H9 (cell line): ENCODE data around the gene SNX32. TPM values are rescaled to one million over a fixed set of nuclear protein-coding genes. Genes with fewer than 3 reads are reported as not detected.
A peak's percentile ranks its signal among the peaks of the same experiment; 100 is the strongest.

Experiments
- DNase-seq: peaks from one replicate; pipeline ENCODE4 v3.0.0-alpha.2; 2017
- H2AFZ ChIP-seq: one replicate; pipeline ENCODE4 v1.6.1; 2013; ENCODE audit warnings: mild to moderate bottlenecking, low read length, control low read depth, moderate library complexity
- H2AK5ac ChIP-seq: 2 replicates; pipeline ENCODE4 v1.6.1; 2013; ENCODE audit warnings: low read length, control low read depth, mixed read lengths; ENCODE audit not compliant: insufficient read length
- H2BK120ac ChIP-seq: one replicate; pipeline ENCODE4 v1.6.1; 2013; ENCODE audit warnings: low read depth, mild to moderate bottlenecking, low read length, control low read depth, inconsistent platforms; ENCODE audit not compliant: poor library complexity, severe bottlenecking
- H2BK12ac ChIP-seq: 2 replicates; pipeline ENCODE4 v1.6.1; 2013; ENCODE audit warnings: low read length, control low read depth, mixed read lengths, low read depth; ENCODE audit not compliant: insufficient read length
- H2BK15ac ChIP-seq: 2 replicates; pipeline ENCODE4 v1.6.1; 2013; ENCODE audit warnings: low read depth, low read length, control low read depth
- H2BK20ac ChIP-seq: one replicate; pipeline ENCODE4 v1.6.1; 2013; ENCODE audit warnings: low read depth, mild to moderate bottlenecking, low read length, control low read depth, inconsistent platforms; ENCODE audit not compliant: poor library complexity, severe bottlenecking
- H2BK5ac ChIP-seq: 2 replicates; pipeline ENCODE4 v1.6.1; 2013; ENCODE audit warnings: low read length, control low read depth, mixed read lengths; ENCODE audit not compliant: insufficient read length
- H3K14ac ChIP-seq: 2 replicates; pipeline ENCODE4 v1.6.1; 2013; ENCODE audit warnings: low read length, control low read depth; ENCODE audit not compliant: insufficient read depth
- H3K18ac ChIP-seq: 2 replicates; pipeline ENCODE4 v1.6.1; 2013; ENCODE audit warnings: low read depth, mild to moderate bottlenecking, mixed read lengths, low read length, control low read depth; ENCODE audit not compliant: insufficient read length
- H3K23ac ChIP-seq: 2 replicates; pipeline ENCODE4 v1.6.1; 2013; ENCODE audit warnings: low read length, control low read depth, mixed read lengths, low read depth; ENCODE audit not compliant: insufficient read length
- H3K23me2 ChIP-seq: 2 replicates; pipeline ENCODE4 v1.6.1; 2013; ENCODE audit warnings: low read depth, mild to moderate bottlenecking, mixed read lengths, low read length, control low read depth; ENCODE audit not compliant: insufficient read length, poor library complexity, severe bottlenecking
- H3K27ac ChIP-seq: 2 replicates; pipeline ENCODE4 v1.5.1; 2013; ENCODE audit warnings: low read length, control low read depth, mixed read lengths, low read depth; ENCODE audit not compliant: insufficient read length
- H3K27me3 ChIP-seq: 2 replicates; pipeline ENCODE4 v1.6.1; 2013; ENCODE audit warnings: low read length, control low read depth, inconsistent platforms; ENCODE audit not compliant: insufficient read depth
- H3K4ac ChIP-seq: 2 replicates; pipeline ENCODE4 v1.6.1; 2013; ENCODE audit warnings: low read depth, mild to moderate bottlenecking, control low read depth, inconsistent platforms, low read length, moderate library complexity
- H3K4me1 ChIP-seq: 2 replicates; pipeline ENCODE4 v1.6.1; 2013; ENCODE audit warnings: low read length, control low read depth, inconsistent platforms; ENCODE audit not compliant: insufficient read depth
- H3K4me2 ChIP-seq: 2 replicates; pipeline ENCODE4 v1.6.1; 2013; ENCODE audit warnings: low read length, control low read depth, mixed read lengths; ENCODE audit not compliant: insufficient read length, insufficient read depth
- H3K56ac ChIP-seq: 2 replicates; pipeline ENCODE4 v1.6.1; 2013; ENCODE audit warnings: low read depth, mild to moderate bottlenecking, mixed read lengths, low read length, control low read depth; ENCODE audit not compliant: insufficient read length
- H3K79me1 ChIP-seq: 2 replicates; pipeline ENCODE4 v1.6.1; 2013; ENCODE audit warnings: low read depth, mild to moderate bottlenecking, moderate library complexity, low read length, control low read depth, inconsistent platforms; ENCODE audit not compliant: insufficient read depth, poor library complexity, severe bottlenecking
- H3K79me2 ChIP-seq: 2 replicates; pipeline ENCODE4 v1.6.1; 2013; ENCODE audit warnings: low read length, control low read depth, inconsistent platforms; ENCODE audit not compliant: insufficient read depth
- H3K9ac ChIP-seq: 2 replicates; pipeline ENCODE4 v1.6.1; 2013; ENCODE audit warnings: low read length, control low read depth, mixed read lengths; ENCODE audit not compliant: insufficient read length; ENCODE audit errors: extremely low read depth
- H3K9me3 ChIP-seq: one replicate; pipeline ENCODE4 v1.6.1; 2013; ENCODE audit warnings: low read depth, low read length, inconsistent platforms; ENCODE audit not compliant: control insufficient read depth
- H3T11ph ChIP-seq: one replicate; pipeline ENCODE4 v1.6.1; 2013; ENCODE audit warnings: mild to moderate bottlenecking, low read length, control low read depth, inconsistent platforms
- H4K20me1 ChIP-seq: one replicate; pipeline ENCODE4 v1.6.1; 2013; ENCODE audit not compliant: control insufficient read depth, insufficient read length, insufficient read depth
- H4K5ac ChIP-seq: 2 replicates; pipeline ENCODE4 v1.6.1; 2013; ENCODE audit warnings: low read depth, mild to moderate bottlenecking, mixed read lengths, low read length, control low read depth; ENCODE audit not compliant: insufficient read length
- H4K8ac ChIP-seq: replicated peaks from 2 replicates; pipeline ENCODE4 v1.6.1; 2013; ENCODE audit warnings: low read length, control low read depth, mixed read lengths, low read depth; ENCODE audit not compliant: insufficient read length
- H4K91ac ChIP-seq: 2 replicates; pipeline ENCODE4 v1.6.1; 2013; ENCODE audit warnings: low read depth, mild to moderate bottlenecking, moderate library complexity, mixed read lengths, low read length, control low read depth; ENCODE audit not compliant: insufficient read length
- H3K27ac Mint-ChIP-seq, 3 experiments: 2 replicates in 2 of 3; 3 replicates in 1 of 3; pipeline ENCODE4 v1.8.0; 2020 to 2021; ENCODE audit warnings: mixed read lengths in 3 of 3, mild to moderate bottlenecking in 1 of 3, moderate library complexity in 1 of 3
- H3K27me3 Mint-ChIP-seq: 2 replicates; pipeline ENCODE4 v1.8.0; 2021; ENCODE audit warnings: low read depth, mild to moderate bottlenecking, moderate library complexity, mixed read lengths
- H3K36me3 Mint-ChIP-seq, 3 experiments: 2 replicates in 2 of 3; 3 replicates in 1 of 3; pipeline ENCODE4 v1.8.0; 2020 to 2021; ENCODE audit warnings: low read depth in 3 of 3, mixed read lengths in 3 of 3; ENCODE audit not compliant: insufficient read depth in 1 of 3
- H3K4me1 Mint-ChIP-seq, 2 experiments: 2 replicates each; pipeline ENCODE4 v1.8.0; 2020; ENCODE audit warnings: mixed read lengths in 2 of 2
- H3K4me3 Mint-ChIP-seq, 2 experiments: 2 replicates in 1 of 2; 3 replicates in 1 of 2; pipeline ENCODE4 v1.8.0; 2020 to 2021; ENCODE audit warnings: mild to moderate bottlenecking in 2 of 2, mixed read lengths in 2 of 2, moderate library complexity in 1 of 2
- H3K9me3 Mint-ChIP-seq, 2 experiments: 2 replicates in 1 of 2; 3 replicates in 1 of 2; pipeline ENCODE4 v1.8.0; 2020; ENCODE audit warnings: mild to moderate bottlenecking in 2 of 2, mixed read lengths in 2 of 2, moderate library complexity in 1 of 2
- WGBS: extraction: QIAGEN DNeasy Blood & Tissue Kit; methylation state at CpG from one replicate; pipeline ENCODE4 v1.1.7; 2013; ENCODE audit warnings: missing lambda C conversion rate, low lambda C conversion rate, mixed read lengths; ENCODE audit not compliant: insufficient read length; ENCODE audit errors: extremely low coverage; 5-methylcytosine and 5-hydroxymethylcytosine counted together
- total RNA-seq: library from RNA; stranded (reverse); gene quantifications from 2 replicates; pipeline ENCODE4 v1.2.1, GENCODE V29; 2021
- TF ChIP-seq, protein P1 (sequence below): fragments of 200-600 bp; sonication (generic); conservative IDR thresholded peaks from 3 replicates; pipeline ENCODE4 v1.8.0; 2021; ENCODE audit warnings: antibody characterized with exemption, mild to moderate bottlenecking

SNX32 gene
- total RNA-seq, 1 experiment from 2014 or later = 1.2 TPM

DNA sequence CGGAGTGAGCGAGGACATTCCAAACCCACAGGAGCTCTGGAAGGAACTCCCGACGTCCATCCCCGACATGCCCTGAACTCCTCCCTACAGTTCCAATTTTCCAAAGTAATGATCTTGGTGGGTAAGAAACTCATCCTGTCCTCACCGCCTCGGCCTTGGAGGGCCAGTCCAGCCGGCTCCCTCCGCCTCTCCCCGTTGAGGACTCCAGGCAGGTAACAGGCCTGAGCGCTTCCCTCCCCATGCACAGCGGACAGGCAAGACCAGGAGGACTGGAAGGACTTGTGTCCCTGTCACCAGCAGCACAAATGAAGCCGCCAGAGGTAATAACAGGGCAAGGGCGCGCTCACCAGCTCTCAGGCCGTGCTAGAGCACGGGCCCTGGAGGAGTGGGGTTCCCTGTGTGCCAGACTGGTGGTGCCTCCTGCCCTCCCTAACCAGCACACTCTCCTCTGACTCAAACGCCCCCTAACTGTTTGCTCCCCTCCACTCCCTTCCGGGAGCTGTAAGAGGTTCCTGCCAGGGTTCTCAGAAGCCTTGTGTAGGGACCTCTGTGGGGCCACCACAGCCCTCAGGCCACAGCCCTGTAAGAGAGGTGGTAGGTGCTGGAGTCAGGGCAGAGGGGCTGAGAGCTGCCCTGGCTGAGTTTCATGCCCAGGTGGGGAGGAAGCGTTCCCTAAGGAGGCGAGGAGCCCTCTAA lies 29.8 kb upstream of the SNX32 start:
- H3T11ph ChIP-seq = no peak overlapping the region
- no peaks in the 10 kb centered on the region for H3K23me2 ChIP-seq
- H2BK15ac ChIP-seq = no peak overlapping the region
- H3K23ac ChIP-seq = no peak overlapping the region
- no peak overlapping the region for H3K18ac ChIP-seq
- H3K27ac ChIP-seq = no peak overlapping the region
- H3K79me1 ChIP-seq = no peaks in the 10 kb centered on the region
- H3K4me2 ChIP-seq = no peak overlapping the region
- no peak overlapping the region for H3K14ac ChIP-seq
- H2BK120ac ChIP-seq = no peak overlapping the region
- H4K20me1 ChIP-seq = no peaks in the 10 kb centered on the region
- H2BK20ac ChIP-seq = no peak overlapping the region
- H2AK5ac ChIP-seq = no peak overlapping the region
- no peak overlapping the region for H4K8ac ChIP-seq
- no peak overlapping the region for H3K9ac ChIP-seq
- H3K79me2 ChIP-seq = no peaks in the 10 kb centered on the region
- peak overlapping the region in 1 of 3 experiments; percentile 71; a peak in 1 of 7 replicates for H3K27ac Mint-ChIP-seq
- no peaks in the 10 kb centered on the region; the same call in 1 of the 2 replicates for H3K27me3 ChIP-seq
- peaks cover 10 to 19% of the 10 kb centered on the region in 2 experiments for H3K4me1 Mint-ChIP-seq
- no peak overlapping the region for H2AFZ ChIP-seq
- H4K91ac ChIP-seq = no peak overlapping the region
- H2BK5ac ChIP-seq = no peak overlapping the region
- no CpG with 5 or more reads among the region's 21 CpGs for WGBS
- no peak for DNase-seq
- no peak overlapping the region for H3K56ac ChIP-seq
- H3K36me3 Mint-ChIP-seq = no peaks in the 10 kb centered on the region
- TF ChIP-seq, protein P1, sequence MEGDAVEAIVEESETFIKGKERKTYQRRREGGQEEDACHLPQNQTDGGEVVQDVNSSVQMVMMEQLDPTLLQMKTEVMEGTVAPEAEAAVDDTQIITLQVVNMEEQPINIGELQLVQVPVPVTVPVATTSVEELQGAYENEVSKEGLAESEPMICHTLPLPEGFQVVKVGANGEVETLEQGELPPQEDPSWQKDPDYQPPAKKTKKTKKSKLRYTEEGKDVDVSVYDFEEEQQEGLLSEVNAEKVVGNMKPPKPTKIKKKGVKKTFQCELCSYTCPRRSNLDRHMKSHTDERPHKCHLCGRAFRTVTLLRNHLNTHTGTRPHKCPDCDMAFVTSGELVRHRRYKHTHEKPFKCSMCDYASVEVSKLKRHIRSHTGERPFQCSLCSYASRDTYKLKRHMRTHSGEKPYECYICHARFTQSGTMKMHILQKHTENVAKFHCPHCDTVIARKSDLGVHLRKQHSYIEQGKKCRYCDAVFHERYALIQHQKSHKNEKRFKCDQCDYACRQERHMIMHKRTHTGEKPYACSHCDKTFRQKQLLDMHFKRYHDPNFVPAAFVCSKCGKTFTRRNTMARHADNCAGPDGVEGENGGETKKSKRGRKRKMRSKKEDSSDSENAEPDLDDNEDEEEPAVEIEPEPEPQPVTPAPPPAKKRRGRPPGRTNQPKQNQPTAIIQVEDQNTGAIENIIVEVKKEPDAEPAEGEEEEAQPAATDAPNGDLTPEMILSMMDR = no peak
- H3K4me3 Mint-ChIP-seq = no peak overlapping the region; a peak in 1 of 5 replicates
- no peaks in the 10 kb centered on the region for H3K9me3 ChIP-seq
- no peak overlapping the region for H2BK12ac ChIP-seq
- no peak overlapping the region for H4K5ac ChIP-seq
- H3K4ac ChIP-seq = no peak overlapping the region
- H3K4me1 ChIP-seq = no peaks in the 10 kb centered on the region
- H3K9me3 Mint-ChIP-seq = no peaks in the 10 kb centered on the region
- peaks cover 23% of the 10 kb centered on the region for H3K27me3 Mint-ChIP-seq
